ENCODE measurements around the gene LHPP. TPM values are rescaled to one million over a fixed set of nuclear protein-coding genes. Genes with fewer than 3 reads are reported as not detected.

Gene LHPP
- total and polyA plus RNA-seq, 3 donors from 2014 or later: 34.2 to 46.0 (median 45.0) TPM

DNA sequence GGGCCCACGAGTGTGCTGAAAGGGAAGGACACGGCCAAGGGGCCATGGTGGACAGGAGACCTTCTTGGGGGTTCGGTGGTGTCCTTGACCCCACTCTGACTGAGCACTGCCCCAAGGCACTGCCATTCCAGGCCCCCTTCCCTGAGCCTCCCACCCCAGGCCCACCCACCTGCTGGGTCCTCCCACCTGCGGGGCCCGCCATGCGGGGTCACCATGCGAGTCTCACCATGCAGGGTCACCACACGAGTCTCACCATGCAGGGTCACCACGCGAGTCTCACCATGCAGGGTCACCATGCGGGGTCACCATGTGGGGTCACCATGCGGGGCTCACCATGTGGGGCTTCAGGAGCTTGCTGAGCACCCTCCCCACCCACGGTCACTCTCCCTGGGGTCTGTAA, 76.3 kb downstream of the LHPP start:
- no peak for DNase-seq
- no peak overlapping the region for H3K4me3 ChIP-seq
- H3K27ac ChIP-seq: peak overlapping the region; percentile 4 to 50
- H3K9me3 ChIP-seq: no peaks in the 10 kb centered on the region
- TF ChIP-seq, protein P1, sequence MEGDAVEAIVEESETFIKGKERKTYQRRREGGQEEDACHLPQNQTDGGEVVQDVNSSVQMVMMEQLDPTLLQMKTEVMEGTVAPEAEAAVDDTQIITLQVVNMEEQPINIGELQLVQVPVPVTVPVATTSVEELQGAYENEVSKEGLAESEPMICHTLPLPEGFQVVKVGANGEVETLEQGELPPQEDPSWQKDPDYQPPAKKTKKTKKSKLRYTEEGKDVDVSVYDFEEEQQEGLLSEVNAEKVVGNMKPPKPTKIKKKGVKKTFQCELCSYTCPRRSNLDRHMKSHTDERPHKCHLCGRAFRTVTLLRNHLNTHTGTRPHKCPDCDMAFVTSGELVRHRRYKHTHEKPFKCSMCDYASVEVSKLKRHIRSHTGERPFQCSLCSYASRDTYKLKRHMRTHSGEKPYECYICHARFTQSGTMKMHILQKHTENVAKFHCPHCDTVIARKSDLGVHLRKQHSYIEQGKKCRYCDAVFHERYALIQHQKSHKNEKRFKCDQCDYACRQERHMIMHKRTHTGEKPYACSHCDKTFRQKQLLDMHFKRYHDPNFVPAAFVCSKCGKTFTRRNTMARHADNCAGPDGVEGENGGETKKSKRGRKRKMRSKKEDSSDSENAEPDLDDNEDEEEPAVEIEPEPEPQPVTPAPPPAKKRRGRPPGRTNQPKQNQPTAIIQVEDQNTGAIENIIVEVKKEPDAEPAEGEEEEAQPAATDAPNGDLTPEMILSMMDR (IDR thresholded peaks at IDR 0.05): no peak
- TF ChIP-seq POLR2A (IDR thresholded peaks at IDR 0.05): no peak
- 81 to 89% methylated on average over 6 to 13 of the region's 13 CpGs for WGBS, 2 donors
- no peaks in the 10 kb centered on the region for H3K27me3 ChIP-seq
- intact Hi-C loops (cut with DNase I; ENCODE audit: low total_unique reads): loop anchor here (2.0 to 10.0 kb wide), 2 partner anchors 203 to 287 kb away; no protein-coding TSS in a partner anchor
- peaks cover 60% of the 10 kb centered on the region for H3K4me1 ChIP-seq
- no peaks in the 10 kb centered on the region for H3K36me3 ChIP-seq (ENCODE audit: low read depth, missing control alignments)

DNA sequence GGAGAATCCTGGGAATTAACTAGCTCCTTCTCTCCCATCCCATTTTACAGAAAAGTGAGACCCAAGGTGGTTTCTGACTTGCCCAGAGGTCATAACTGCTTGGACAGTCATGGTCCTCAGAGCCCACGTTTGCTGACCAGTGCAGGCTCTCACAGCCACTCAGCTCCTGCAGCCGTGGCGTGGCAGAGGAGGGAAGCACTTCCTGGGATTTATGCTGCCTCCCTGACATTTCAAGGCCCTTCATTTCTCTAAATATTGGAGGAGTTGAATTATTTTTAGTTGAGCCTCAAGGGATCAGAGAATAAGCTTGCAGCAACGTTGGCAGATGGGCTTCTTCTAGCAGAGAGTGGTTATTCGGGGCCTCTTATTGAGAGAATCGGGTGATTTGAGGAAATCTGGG, 77.1 kb downstream of the LHPP start:
- Histone ChIP-seq H3K4me3 (no peak overlapping the region), H3K4me1 (peaks cover 56% of the 10 kb centered on the region), H3K27me3 (no peaks in the 10 kb centered on the region), H3K9me3 (no peaks in the 10 kb centered on the region), H3K36me3 (ENCODE audit: low read depth, missing control alignments) (no peaks in the 10 kb centered on the region), H3K27ac (peak overlapping the region; percentile 4 to 50)
- TF ChIP-seq, protein P1 (IDR thresholded peaks at IDR 0.05): no peak
- TF ChIP-seq POLR2A (IDR thresholded peaks at IDR 0.05): no peak
- 31 to 52% methylated on average over 6 of the region's 6 CpGs for WGBS, 2 donors
- intact Hi-C loops (cut with DNase I; ENCODE audit: low total_unique reads): loop anchor here (10.0 kb wide), 1 partner anchor 286 kb away; no protein-coding TSS in a partner anchor
- no peak for DNase-seq

DNA sequence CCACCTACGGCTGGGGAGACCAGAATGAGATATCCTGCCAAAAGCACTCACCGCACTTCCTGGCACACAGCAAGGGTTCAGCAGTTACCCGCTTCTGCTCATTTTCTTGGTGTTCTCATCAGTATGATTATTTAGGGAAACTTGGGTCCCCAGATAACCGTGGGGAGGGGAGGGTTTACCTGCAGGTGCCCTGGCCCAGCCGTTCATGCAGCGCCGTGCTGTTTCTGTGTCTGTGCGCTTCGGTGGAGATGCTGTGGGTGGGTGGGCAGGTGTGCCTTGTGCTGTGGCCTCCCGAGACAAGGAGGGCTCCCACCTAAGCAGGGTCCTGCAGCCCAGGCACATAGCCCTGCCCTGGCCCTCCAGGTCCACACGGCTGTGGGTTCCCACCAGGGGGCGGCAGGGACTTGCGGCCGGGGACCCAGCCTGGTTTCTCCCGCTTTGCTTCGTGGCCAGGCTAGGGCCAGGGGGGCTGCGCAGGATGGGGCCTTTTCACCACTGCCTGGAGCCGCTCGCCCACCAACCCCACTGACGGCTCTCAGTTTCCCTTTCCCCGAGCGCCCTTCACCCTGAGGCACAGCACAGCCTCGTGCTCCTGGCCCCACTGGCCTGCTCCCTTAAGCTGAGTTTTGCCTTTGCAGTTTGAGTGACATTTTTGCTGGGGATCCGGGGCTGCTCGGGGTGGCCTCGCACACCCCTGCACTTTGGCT, 78.5 kb downstream of the LHPP start:
- Histone ChIP-seq H3K4me1 (peaks cover 46% of the 10 kb centered on the region), H3K9me3 (no peaks in the 10 kb centered on the region), H3K4me3 (no peak overlapping the region), H3K27ac (no peak overlapping the region), H3K27me3 (no peaks in the 10 kb centered on the region), H3K36me3 (ENCODE audit: low read depth, missing control alignments) (no peaks in the 10 kb centered on the region)
- intact Hi-C loops (cut with DNase I; ENCODE audit: low total_unique reads): loop anchor here (10.0 kb wide), 1 partner anchor 285 kb away; no protein-coding TSS in a partner anchor
- TF ChIP-seq, protein P1 (IDR thresholded peaks at IDR 0.05): peak; percentile 76 to 84 (median 78)
- TF ChIP-seq POLR2A (IDR thresholded peaks at IDR 0.05): no peak
- WGBS, 2 donors: 34 to 52% methylated on average over 17 to 26 of the region's 26 CpGs
- peak; percentile 75 for DNase-seq

DNA sequence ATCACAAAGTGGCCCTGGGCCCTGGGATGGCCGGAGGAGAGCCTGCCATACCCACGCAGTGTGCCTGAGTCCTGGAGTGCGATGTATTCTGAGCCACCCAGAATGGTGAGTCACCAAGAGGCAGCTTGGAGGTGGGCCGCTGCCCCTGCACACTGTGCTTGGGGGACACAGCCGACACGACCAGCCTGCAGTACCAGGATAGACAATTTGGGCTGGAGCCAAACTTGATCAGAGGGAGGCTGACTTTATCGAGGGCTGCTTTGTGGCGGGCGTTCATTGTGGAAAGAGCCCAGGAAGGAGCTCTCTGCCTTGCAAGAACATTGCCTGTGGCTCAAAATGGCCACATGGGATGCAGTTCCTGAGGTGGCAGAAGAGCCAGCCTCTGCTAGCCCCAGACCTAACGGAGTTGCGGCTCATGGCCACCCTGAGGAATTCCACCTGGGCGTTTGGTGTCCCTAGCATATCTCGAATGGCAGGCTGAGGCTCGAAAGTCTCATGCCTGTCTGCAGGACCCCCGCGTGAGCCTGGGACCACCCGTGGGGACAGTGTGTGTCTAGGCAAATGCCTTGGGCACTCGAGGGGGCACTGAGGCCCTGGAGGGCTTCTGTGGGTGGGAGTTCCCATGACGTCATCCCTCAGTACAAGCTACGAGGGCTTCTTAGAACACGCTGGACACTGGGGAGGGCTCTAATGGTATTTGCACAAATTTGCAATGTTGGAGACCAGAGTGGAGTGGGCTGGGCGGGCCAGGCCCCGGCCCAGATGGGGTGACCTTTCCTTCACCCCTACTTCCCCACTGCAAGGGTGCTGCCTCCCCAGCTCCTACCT, 79.7 kb downstream of the LHPP start:
- DNase-seq: no peak

More for the DNA sequence above, 79.7 kb downstream of the LHPP start:
- no peaks in the 10 kb centered on the region for H3K36me3 ChIP-seq (ENCODE audit: low read depth, missing control alignments)
- no peaks in the 10 kb centered on the region for H3K9me3 ChIP-seq
- H3K4me1 ChIP-seq: peaks cover 38% of the 10 kb centered on the region
- TF ChIP-seq, protein P1 (IDR thresholded peaks at IDR 0.05): no peak
- TF ChIP-seq POLR2A (IDR thresholded peaks at IDR 0.05): no peak
- WGBS, 2 donors: 74 to 86% methylated on average over 10 to 23 of the region's 23 CpGs
- intact Hi-C loops (cut with DNase I; ENCODE audit: low total_unique reads): no loop called here
- no peak overlapping the region for H3K27ac ChIP-seq
- H3K4me3 ChIP-seq: no peak overlapping the region
- no peaks in the 10 kb centered on the region for H3K27me3 ChIP-seq
